Measurements from ENCODE around the gene SLC24A4. TPM values are rescaled to one million over a fixed set of nuclear protein-coding genes. Genes with fewer than 3 reads are reported as not detected.
A peak's percentile ranks its signal among the peaks of the same experiment; 100 is the strongest.

SLC24A4 gene
- total and polyA plus RNA-seq, 5 donors: 0.48 to 0.56 (median 0.50) TPM

- Histone ChIP-seq H3K4me3 (ENCODE audit: low read length) (no peak overlapping the region), H3K4me1 (ENCODE audit: control insufficient read depth, insufficient read depth, low read length) (peaks cover 8% of the 10 kb centered on the region), H3K27ac (ENCODE audit: low read length) (no peak overlapping the region), H3K27me3 (ENCODE audit: control insufficient read depth, insufficient read depth) (no peaks in the 10 kb centered on the region), H3K9me3 (ENCODE audit: control insufficient read depth, low read length) (no peaks in the 10 kb centered on the region)
- no peak for DNase-seq
- intact Hi-C loops (cut with DNase I): no loop called here
- WGBS: 88% methylated on average over 5 of the region's 5 CpGs
- no peak for ATAC-seq
These were observed 192.8 kb downstream of the SLC24A4 start for GRCh38 chr14:92515546-92516343.

GRCh38 chr14:92516344-92516965 lies 193.5 kb downstream of the SLC24A4 start:
- DNase-seq: no peak
- H3K4me1 ChIP-seq (ENCODE audit: control insufficient read depth, insufficient read depth, low read length): peaks cover 4% of the 10 kb centered on the region
- 90% methylated on average over 4 of the region's 4 CpGs for WGBS
- no peaks in the 10 kb centered on the region for H3K27me3 ChIP-seq (ENCODE audit: control insufficient read depth, insufficient read depth)
- ATAC-seq: no peak
- H3K9me3 ChIP-seq (ENCODE audit: control insufficient read depth, low read length): no peaks in the 10 kb centered on the region
- intact Hi-C loops (cut with DNase I): no loop called here
- no peak overlapping the region for H3K4me3 ChIP-seq (ENCODE audit: low read length)
- no peak overlapping the region for H3K27ac ChIP-seq (ENCODE audit: low read length)

DNA sequence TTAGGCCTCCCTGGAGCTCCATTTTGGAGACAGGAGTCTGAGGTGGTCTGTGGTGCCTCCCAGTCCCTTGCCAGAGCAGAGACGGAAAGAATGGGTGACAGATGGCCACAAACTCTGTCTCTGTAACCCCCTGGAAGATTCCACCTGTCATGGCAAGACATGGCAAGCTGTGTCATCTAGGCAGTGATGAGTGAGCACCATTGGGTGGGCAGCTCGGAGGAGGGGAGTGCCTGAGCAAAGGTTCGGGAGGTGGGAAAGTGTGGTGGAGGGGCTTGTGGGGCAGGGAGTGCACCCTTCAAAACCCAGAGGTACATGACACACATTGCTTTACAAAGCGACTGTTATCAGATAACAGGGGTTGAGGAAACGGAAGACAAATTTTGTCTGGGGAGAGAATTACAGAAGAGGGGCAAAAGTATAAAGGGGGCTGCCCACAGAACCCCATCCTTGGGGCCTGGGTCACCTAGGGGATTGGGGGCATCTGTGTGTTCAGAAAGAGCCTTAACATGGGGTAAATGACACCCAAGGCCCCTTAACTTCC lies 194.1 kb downstream of the SLC24A4 start:
- intact Hi-C loops (cut with DNase I): no loop called here

DNA sequence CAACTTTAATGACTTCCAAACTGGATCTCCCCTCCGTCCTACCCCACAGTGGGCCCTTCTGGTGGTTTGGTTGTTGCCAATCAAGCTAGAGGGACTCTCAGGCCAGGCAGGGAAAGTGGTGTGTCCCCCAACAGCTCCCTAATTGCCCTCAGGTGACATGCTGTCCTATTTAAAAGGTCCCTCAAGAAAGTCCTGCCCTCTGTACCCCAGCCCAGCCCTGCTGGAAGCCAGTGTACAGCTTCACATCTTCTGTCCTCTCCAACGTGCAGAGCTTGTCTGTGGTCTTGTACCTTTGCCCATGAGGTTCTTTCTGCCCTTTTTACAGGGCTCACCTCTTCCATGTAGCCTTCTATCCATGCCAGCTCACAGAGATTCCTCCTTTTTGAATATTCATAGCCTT lies 194.8 kb downstream of the SLC24A4 start:
- no peak overlapping the region for H3K27ac ChIP-seq (ENCODE audit: low read length)
- intact Hi-C loops (cut with DNase I): no loop called here

More for the DNA sequence above, 194.1 kb downstream of the SLC24A4 start:
- Histone ChIP-seq H3K4me3 (ENCODE audit: low read length) (no peak overlapping the region), H3K27ac (ENCODE audit: low read length) (no peak overlapping the region), H3K9me3 (ENCODE audit: control insufficient read depth, low read length) (no peaks in the 10 kb centered on the region), H3K4me1 (ENCODE audit: control insufficient read depth, insufficient read depth, low read length) (peaks cover 4% of the 10 kb centered on the region), H3K27me3 (ENCODE audit: control insufficient read depth, insufficient read depth) (no peaks in the 10 kb centered on the region)
- WGBS: 86% methylated on average over 5 of the region's 5 CpGs
- DNase-seq (no peak), ATAC-seq (no peak)

DNA sequence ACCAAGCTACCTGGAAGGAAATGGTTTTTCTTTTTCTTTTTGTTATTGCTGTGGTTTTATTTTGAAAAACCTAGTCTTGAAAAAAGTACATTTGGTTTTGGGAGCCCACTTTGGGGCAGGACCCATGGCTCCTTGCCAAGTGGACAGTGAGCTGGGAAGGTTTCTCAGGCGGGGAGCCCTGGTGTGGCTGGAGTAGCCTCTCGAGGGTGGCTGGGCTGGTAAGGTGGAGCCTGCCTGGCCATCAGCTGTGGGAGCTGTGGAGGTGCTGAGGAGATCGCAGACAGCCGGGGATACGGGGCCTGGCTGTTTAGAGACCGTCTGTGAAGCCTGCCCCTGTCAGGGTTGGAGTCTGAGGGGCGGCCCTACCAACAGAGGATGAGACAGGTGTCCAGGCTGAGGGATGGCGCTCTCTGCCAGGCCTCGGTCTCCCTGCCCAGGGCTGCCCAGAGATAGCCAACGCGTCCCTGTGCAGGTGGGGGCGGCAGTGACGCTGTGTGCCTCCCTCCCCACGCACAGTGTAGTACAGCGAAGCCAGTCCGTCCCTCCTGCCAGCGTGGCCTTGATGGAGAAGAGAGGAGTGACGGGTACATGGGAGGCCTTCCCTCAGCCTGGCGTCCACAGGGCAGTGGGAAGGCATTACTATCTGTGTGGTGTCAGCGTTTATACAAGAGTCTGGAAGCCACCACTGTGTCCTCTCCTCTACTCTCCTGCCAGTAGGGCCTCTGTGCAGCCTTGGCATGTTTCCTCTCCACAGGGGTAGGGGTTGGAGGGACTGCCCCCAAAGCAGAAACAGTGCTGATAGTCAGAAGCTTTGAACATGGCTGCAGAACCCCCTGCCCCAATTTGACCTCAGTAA lies 196.5 kb downstream of the SLC24A4 start:
- Histone ChIP-seq H3K9me3 (ENCODE audit: control insufficient read depth, low read length) (no peaks in the 10 kb centered on the region), H3K4me3 (ENCODE audit: low read length) (no peak overlapping the region), H3K4me1 (ENCODE audit: control insufficient read depth, insufficient read depth, low read length) (peaks cover 4% of the 10 kb centered on the region), H3K27me3 (ENCODE audit: control insufficient read depth, insufficient read depth) (no peaks in the 10 kb centered on the region), H3K27ac (ENCODE audit: low read length) (no peak overlapping the region)
- DNase-seq: peak in 1 of 3 donors; percentile 43
- 89% methylated on average over 20 of the region's 20 CpGs for WGBS
- ATAC-seq: peak in 1 of 2 donors; percentile 23
- intact Hi-C loops (cut with DNase I): no loop called here

More for the DNA sequence above, 194.8 kb downstream of the SLC24A4 start:
- H3K9me3 ChIP-seq (ENCODE audit: control insufficient read depth, low read length): no peaks in the 10 kb centered on the region
- peaks cover 4% of the 10 kb centered on the region for H3K4me1 ChIP-seq (ENCODE audit: control insufficient read depth, insufficient read depth, low read length)
- H3K27me3 ChIP-seq (ENCODE audit: control insufficient read depth, insufficient read depth): no peaks in the 10 kb centered on the region
- DNase-seq (no peak), ATAC-seq (no peak)
- 81% methylated on average over 2 of the region's 2 CpGs for WGBS
- no peak overlapping the region for H3K4me3 ChIP-seq (ENCODE audit: low read length)

DNA sequence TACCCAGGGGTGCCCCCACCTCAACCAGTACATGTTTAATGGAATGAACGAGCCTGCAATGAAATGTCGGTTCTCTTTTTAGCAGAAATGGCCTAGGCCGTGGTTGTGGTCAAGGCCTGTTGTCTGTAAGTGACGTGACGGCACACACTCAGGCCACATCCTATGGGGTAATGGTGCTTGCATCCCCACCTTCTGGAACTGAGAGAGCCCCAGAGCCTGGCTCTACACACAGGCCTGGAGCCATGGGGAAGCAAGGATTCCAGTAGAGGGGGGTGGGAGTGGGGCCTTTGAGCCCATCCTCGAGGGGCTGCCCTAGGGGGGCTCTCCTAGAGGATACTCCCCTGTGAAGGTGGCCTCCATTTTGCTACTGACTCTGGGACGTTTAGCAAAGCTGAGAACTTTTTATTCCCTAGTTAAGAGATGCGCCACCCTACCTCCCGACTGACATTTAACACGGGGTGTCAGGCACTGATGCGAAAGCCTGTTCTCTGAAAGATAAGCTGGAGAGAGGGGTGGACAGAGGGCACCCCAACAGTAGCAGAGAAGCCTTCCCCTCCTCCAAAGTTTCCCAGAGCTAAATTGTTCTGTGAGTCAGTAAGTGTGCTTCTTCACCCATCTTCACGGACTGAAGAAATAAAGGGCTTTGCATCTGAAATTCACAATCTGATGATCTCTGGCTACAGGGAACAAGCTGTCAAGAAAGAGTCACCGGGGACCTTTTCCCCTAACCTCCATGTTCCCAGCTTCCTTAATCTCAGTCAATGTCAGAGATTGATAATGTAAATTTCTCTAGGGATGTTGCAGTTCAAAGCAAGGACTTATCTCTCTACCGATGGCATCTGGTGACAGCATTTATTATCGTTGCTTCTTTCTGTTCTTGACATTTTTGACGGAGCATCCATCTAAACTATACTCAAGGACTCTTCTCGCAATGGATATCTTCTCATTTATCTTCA lies 197.4 kb downstream of the SLC24A4 start:
- Histone ChIP-seq H3K9me3 (ENCODE audit: control insufficient read depth, low read length) (no peaks in the 10 kb centered on the region), H3K4me1 (ENCODE audit: control insufficient read depth, insufficient read depth, low read length) (peaks cover 4% of the 10 kb centered on the region), H3K27ac (ENCODE audit: low read length) (no peak overlapping the region), H3K27me3 (ENCODE audit: control insufficient read depth, insufficient read depth) (no peaks in the 10 kb centered on the region), H3K4me3 (ENCODE audit: low read length) (no peak overlapping the region)
- ATAC-seq: peak in 1 of 2 donors; percentile 34
- intact Hi-C loops (cut with DNase I): no loop called here
- DNase-seq: no peak
- 84% methylated on average over 17 of the region's 17 CpGs for WGBS

GRCh38 chr14:92521058-92521415 lies 198.1 kb downstream of the SLC24A4 start:
- H3K27ac ChIP-seq (ENCODE audit: low read length): no peak overlapping the region
- H3K4me3 ChIP-seq (ENCODE audit: low read length): no peak overlapping the region
- H3K27me3 ChIP-seq (ENCODE audit: control insufficient read depth, insufficient read depth): no peaks in the 10 kb centered on the region
- DNase-seq (no peak), ATAC-seq (no peak)
- H3K9me3 ChIP-seq (ENCODE audit: control insufficient read depth, low read length): no peaks in the 10 kb centered on the region
- 94% methylated on average over 2 of the region's 2 CpGs for WGBS
- peaks cover 4% of the 10 kb centered on the region for H3K4me1 ChIP-seq (ENCODE audit: control insufficient read depth, insufficient read depth, low read length)
- intact Hi-C loops (cut with DNase I): no loop called here

DNA sequence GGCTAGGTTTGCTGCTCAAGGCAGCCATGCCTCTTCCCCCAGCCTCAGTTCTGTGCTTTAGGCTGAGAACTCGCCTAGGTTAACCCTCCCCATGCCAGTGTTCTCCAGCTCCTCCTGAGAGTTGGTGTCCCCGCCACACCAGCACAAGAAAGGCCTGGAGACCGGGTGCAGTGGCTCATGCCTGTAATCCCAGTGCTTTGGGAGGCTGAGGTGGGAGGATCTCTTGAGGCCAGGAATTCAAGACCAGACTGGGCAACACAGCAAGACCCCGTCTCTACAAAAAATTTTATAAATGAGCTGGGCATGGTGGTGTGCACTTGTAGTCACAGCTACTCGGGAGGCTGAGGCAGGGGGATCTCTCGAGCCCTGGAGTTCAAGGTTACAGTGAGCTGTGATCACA lies 200.8 kb downstream of the SLC24A4 start:
- WGBS: 94% methylated on average over 6 of the region's 6 CpGs
- no peaks in the 10 kb centered on the region for H3K27me3 ChIP-seq (ENCODE audit: control insufficient read depth, insufficient read depth)
- no peak overlapping the region for H3K27ac ChIP-seq (ENCODE audit: low read length)
- H3K9me3 ChIP-seq (ENCODE audit: control insufficient read depth, low read length): no peaks in the 10 kb centered on the region
- intact Hi-C loops (cut with DNase I): no loop called here
- ATAC-seq (no peak), DNase-seq (no peak)
- no peaks in the 10 kb centered on the region for H3K4me1 ChIP-seq (ENCODE audit: control insufficient read depth, insufficient read depth, low read length)
- no peak overlapping the region for H3K4me3 ChIP-seq (ENCODE audit: low read length)

DNA sequence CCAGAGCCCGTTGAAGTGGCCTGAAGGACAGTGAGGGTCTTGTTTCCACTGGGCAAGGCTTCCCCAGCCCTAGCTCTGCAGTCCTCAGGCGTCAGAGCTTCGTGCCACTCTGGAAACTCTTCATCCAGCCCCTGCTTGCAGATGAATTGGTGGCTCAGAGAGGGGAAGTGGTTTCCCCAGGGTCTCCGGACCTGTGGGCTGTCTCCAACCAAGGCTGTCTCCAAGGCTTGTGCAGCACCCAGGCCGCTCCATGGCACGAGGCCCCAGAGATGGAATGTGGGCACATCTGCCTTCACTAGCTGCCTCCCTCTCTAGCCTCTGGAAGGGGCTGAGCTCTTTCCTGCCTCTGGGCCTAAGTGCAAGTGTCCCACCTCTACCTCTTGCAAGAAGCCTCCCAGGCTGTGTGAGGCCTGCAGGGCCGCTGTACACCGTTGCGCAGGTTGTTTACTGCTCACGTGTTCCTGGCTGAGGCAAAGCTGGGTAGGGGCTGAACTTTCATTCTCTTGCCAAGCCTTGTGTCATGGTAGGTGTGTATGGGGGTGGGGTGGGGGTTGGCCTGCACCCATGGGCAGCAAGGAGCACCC lies 201.7 kb downstream of the SLC24A4 start:
- ATAC-seq: no peak
- Histone ChIP-seq H3K27ac (ENCODE audit: low read length) (no peak overlapping the region), H3K9me3 (ENCODE audit: control insufficient read depth, low read length) (no peaks in the 10 kb centered on the region), H3K4me3 (ENCODE audit: low read length) (no peak overlapping the region), H3K4me1 (ENCODE audit: control insufficient read depth, insufficient read depth, low read length) (no peaks in the 10 kb centered on the region), H3K27me3 (ENCODE audit: control insufficient read depth, insufficient read depth) (no peaks in the 10 kb centered on the region)
- 77% methylated on average over 10 of the region's 10 CpGs for WGBS
- no peak for DNase-seq
- intact Hi-C loops (cut with DNase I): no loop called here
